Fibroblast of skin of right quadriceps (primary cell): ENCODE measurements around the gene DNAJB5.
A peak's percentile ranks its signal among the peaks of the same experiment; 100 is the strongest.

Experiments
- DNase-seq: peaks from one replicate; pipeline ENCODE4 v3.0.0-alpha.2; 2013

DNAJB5 gene

DNA sequence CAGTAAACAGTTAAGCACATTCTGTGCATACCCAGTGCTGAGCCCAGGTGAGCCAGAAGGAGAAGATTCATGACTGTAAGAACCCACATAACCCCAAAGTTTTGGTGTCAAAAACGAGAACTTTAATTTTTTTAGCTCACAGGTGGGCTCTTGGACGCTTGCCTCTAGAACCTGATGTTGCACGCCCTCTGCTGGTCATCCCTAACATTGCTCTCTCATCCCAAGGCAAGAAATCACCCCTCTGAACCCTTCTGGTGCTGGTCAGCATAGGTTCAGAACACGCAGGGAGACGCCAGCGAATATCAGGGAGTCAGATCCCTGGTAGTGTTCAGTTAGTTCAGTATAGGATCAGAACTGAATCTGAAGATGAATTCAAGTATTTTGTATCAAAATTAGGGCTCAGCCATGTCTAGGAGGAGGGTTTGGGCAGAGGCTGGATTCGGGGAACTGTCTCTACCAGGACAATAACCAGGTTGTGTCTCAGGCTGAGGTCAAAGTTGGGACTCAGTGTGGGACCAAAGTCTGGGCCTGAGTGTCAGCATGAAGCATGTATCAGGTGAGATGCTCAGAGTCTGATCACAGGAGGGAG is 4.1 kb upstream of the DNAJB5 start:
- peak; percentile 40 for DNase-seq

GRCh38 chr9:34986540-34987047 is 3.0 kb upstream of the DNAJB5 start:
- DNase-seq, result no peak

DNA sequence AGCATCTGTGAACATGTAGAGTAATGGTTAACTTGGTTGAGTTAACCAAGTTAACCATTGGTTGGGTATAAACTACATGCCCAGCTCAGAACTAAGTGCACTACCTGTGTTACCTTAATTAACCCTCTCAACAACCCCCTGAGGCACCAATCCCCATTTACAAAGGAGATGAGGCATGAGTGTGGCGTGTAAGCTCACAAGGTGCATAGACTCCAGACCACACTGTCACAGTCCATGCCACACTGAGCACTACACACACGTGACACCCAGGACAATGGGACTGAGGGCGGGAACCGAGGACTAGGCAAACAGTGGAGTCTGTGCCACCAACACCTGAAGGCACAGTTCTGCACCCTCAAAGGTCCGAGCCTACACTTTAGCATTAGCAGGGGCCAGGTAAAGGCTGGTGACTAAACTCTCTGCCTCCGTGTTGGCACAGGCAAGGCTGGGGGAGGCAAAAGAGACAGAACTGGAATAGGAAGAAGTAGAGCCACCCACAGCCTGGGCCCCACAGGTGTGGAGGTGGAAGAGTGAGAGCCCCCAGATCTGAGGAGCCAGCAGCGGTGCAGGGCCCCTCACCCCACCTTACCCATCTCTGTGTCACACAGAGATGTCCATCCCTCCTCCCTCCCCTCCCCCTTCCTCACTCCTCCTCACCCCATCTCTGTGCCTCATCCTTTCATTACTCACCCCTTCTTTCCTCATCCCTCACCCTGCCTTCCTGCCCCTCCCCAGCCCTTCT is 2.2 kb upstream of the DNAJB5 start:
- DNase-seq, result no peak

DNA sequence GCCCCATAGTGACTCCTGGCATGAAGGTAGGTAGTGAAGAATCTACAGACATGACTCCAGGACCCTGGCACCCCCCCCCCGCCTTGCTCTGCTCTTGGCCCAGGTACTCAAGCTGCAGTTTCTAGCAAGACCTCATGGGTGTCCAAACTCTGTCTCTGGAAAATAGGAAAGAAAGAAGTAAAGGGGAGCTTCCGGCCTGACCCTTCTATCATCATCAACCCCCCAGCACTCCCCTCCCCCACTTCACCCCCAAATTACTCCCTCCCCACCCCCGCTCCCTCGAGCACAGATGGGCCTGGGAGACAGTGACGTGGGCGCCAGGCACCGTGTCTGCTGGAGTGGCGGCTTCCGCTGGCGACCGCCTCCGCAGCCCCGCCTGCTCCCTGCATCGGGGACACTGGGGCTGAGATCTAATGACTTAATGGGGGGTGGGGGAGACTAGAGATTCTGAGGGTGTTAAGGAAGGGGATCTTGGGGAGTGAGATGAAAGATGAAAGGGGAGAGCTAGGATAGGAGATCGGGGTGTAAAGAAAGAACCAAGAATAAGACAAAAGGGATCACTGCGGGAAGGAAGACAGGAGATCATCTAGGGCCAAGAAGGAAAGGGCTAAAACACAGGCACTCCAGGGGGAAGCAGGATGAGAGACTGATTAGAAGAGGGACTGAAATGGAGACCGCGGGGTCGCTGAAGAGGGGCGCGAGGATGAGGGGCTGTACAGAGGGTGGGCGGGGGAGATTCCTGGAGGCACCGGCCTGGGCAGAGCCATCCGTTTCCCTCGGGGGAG is 1.1 kb upstream of the DNAJB5 start:
- peak; percentile 24 for DNase-seq

- peak; percentile 67 for DNase-seq
Observed at GRCh38 chr9:34989946-34990635, 546 bp downstream of the DNAJB5 start.

DNA sequence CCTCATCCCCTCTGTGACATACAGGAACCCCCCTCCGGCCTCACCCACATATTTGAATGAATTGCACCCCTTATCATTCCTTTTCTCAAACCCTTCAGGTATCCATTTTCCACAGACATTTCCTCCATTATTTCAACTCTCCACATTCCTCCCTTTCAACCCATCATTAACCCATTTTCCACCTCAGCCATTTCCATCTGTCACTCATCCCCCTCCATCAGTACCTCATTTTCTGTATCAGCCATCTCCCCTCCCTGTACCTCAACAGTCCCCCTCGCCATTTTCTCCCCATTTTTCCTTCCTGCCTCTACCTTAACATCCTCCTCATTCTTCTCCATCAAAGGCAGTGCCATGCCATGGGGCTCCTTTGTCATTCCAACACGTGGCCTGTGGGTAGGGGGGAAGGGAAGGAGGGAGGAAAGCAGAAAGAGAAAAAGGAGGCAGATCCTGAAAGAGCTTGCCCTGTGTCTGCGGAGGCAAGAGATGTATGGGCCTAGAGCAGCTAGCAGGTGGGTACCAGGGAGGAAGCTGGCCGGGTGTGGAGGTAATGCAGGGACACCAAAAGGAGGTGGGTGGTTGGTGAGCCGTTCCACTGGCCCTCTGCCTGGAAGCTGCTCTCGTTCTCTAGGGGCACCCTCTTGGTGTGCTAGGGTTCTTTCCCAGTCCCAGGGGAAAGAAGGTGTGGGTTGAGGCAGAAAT is 1.5 kb downstream of the DNAJB5 start:
- no peak for DNase-seq

GRCh38 chr9:34991607-34992375 is 2.2 kb downstream of the DNAJB5 start:
- no peak for DNase-seq

- peak; percentile 94 for DNase-seq
Observed at GRCh38 chr9:34992376-34992951, 2.9 kb downstream of the DNAJB5 start.

DNA sequence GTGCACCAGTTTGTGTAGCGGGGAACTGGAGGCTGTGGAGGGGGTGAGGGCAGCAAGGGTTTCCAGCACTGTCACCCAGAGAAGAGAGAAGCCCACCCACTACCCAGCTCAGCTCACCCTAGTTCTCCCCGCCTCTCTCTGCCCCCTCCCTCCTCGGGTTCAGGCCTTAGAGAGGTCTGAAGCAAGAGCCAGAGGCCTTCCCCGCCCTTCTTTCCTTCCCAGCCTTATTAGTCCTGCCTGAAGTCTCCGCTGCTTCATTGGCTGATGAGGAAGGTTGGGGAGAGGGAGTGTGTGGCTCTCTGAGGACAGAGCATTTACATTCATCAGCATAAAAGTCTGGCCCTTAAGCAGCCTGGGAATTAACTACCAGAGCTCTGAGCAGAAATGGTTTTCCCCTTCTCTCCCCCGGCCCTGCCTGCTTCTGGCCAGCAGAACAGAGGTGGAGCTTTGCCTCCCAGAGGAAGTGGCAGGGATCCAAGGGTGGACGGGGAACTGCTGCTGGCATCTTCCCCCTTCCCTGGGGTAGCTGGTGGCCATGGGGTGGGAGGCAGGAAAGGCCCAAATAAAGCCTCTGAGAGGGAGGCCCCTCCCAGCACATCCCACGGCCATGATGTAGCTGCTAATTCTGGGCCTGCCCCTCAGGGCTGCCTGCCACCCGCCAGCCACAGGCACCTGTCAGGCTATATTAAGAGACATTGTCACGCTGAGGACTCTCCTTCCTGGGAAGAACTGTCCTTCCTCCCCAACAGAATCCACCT is 4.1 kb downstream of the DNAJB5 start:
- peak; percentile 77 for DNase-seq

DNA sequence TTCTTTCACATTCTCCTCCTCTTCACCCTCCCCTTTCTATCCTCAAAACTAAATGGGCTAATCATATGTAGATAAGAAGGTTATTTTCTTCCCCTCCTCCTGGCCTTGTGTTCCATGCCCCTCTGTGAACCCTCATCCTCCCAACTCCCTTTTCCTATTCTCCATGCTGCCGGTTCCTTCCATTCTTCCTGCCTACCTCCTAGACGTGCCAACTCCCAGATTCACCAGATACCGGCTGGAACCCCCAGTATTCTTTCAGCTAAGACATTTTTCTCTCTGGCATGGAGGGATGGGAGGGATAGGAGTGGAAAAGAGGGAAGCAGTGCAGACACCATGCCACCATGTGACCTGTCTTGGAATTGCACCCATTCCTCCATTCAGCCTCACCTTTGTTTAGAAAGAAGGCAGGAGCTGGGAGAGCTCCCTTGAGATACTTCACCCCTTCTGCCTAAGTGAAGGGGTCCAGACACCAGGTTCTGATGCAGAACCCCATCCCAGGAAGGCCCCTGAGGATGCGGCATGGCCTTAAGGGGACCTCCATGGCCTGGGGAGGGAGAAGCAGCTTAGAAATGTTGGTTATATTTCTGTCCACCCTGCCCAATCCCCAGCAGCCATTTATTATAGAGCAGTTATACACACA is 4.8 kb downstream of the DNAJB5 start:
- peak; percentile 48 for DNase-seq

DNA sequence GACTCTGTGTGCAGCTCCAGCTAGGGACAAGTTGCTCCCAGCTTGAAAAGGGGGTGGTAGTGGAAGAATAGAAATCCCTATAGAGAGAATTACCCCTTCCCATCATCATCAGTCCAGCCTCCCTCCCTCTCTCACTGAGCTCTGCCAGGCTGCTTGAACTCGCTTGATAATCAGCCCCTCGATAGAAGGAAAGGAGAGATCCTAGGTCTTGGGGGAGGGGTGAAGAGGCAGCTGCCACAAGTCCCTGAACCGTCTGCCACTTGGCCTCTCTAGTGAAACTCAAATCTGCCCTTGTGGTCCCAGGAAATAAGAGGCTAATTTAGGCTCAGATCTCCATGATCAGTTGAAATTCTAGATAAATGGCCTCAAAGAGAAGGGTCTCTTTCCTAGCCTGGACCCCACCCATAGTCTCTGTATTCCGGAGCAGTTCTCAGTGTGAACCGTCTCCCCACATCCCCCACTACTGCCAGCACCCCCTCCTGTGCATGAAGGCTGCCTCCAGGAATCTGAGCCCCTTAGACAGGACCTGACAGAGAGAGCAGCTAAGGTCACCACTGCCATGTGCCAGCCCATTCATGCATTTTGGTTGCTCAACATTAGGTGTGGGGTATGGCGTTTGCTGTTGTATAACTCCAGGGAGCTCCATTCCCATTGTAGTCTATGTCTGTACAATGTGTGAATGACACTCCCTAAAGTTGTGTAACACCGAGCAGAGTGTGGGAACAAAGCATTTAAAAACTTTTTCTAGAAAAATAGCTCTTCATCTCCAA is 5.5 kb downstream of the DNAJB5 start:
- DNase-seq, result peak; percentile 37

DNA sequence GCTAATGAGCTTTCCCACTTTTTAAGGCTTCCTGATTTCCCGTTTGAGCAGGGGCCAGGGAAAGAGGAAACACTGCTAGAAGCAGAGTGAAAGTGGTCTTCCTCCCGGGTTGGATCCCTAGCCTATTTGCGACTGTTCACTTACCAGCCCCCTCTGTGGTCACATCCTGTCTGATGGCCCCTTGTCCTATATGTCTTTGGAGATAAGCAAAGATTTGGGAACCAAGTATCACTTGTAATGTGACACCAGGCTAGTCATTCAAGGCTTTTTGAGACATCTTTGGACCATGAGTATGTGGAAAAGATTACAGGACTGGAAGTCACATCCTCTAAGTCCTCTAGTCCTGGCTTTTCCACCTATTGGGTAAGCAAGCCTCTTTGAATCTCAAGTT is 6.1 kb downstream of the DNAJB5 start:
- no peak for DNase-seq

- DNase-seq, result no peak
Observed at GRCh38 chr9:34996181-34996904, 6.8 kb downstream of the DNAJB5 start.

DNA sequence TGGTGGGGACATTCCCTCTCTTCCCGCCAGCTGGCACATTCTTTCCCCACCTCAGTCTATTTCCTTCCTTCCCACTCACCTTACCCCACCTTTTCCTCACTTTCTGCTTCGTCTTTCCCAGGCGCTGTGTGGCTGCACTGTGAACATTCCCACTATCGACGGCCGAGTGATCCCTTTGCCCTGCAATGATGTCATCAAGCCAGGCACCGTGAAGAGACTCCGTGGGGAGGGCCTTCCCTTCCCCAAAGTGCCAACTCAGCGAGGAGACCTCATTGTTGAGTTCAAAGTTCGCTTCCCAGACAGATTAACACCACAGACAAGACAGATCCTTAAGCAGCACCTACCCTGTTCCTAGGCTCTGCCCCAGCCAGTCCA is 7.3 kb downstream of the DNAJB5 start:
- no peak for DNase-seq

- no peak for DNase-seq
Observed at GRCh38 chr9:34997379-34997781, 7.8 kb downstream of the DNAJB5 start.

GRCh38 chr9:34998266-34998665 is 8.7 kb downstream of the DNAJB5 start:
- DNase-seq, result no peak

GRCh38 chr9:34999576-34999975 is 10.0 kb downstream of the DNAJB5 start:
- DNase-seq, result no peak

- DNase-seq, result peak; percentile 67
Observed at GRCh38 chr9:35000535-35001284, 11.2 kb downstream of the DNAJB5 start.
